Body of pancreas (tissue), 4 donors: ENCODE data around the gene ARHGEF37. TPM values are rescaled to one million over a fixed set of nuclear protein-coding genes. Genes with fewer than 3 reads are reported as not detected.

Experiments
- ATAC-seq: fragments of 150-250 bp; one replicate; pipeline ENCODE4 v1.9.1; 2016
- DNase-seq, 4 donors: peaks; one replicate each; pipeline ENCODE4 v3.0.0-alpha.2; 2019
- H3K27ac ChIP-seq, 4 donors: fragments of 200-600 bp; sonication (generic); 1 replicate in 3 of 4; 2 replicates in 1 of 4; pipeline versions ENCODE4 v1.5.1 to v1.6.1; 2016 to 2019; ENCODE audit warnings: mild to moderate bottlenecking in 1 of 4, mixed read lengths in 1 of 4, moderate library complexity in 1 of 4
- H3K27me3 ChIP-seq, 2 donors: fragments of 200-600 bp; sonication (generic); one replicate each; pipeline ENCODE4 v1.6.0; 2016; ENCODE audit warnings: mild to moderate bottlenecking in 1 of 2
- H3K36me3 ChIP-seq, 2 donors: fragments of 200-600 bp; sonication (generic); replicated peaks in 1 of 2; 2 replicates each; pipeline ENCODE4 v1.5.1; 2016; ENCODE audit warnings: low read depth in 2 of 2; ENCODE audit not compliant: insufficient read depth in 1 of 2
- H3K4me1 ChIP-seq: fragments of 200-600 bp; sonication (generic); one replicate; pipeline ENCODE4 v1.6.0; 2016
- H3K4me3 ChIP-seq, 2 donors: fragments of 200-600 bp; sonication (generic); 1 replicate in 1 of 2; 2 replicates in 1 of 2; pipeline ENCODE4 v1.5.1; 2016 to 2019
- H3K9me3 ChIP-seq, 3 donors: fragments of 200-600 bp; sonication (generic); 1 replicate in 2 of 3; 2 replicates in 1 of 3; pipeline ENCODE4 v1.5.1; 2016
- CTCF ChIP-seq, 7 experiments: fragments of 450-650 bp in 4 of 7; fragments of 200-600 bp in 3 of 7; sonication (generic) in 3 of 7; IDR thresholded peaks; one replicate each; pipeline ENCODE4 v1.5.1; 2016 to 2019; ENCODE audit warnings: antibody characterized with exemption in 7 of 7
- POLR2A ChIP-seq, 3 donors: fragments of 450-650 bp; IDR thresholded peaks; one replicate each; pipeline ENCODE4 v1.6.1; 2016; ENCODE audit warnings: antibody characterized with exemption in 3 of 3, mild to moderate bottlenecking in 2 of 3
- WGBS, 2 donors: methylation state at CpG; one replicate each; pipeline ENCODE4 v1.1.5; 2017; 5-methylcytosine and 5-hydroxymethylcytosine counted together
- intact Hi-C: fragments of 100-400 bp; cut with DNase I; formaldehyde crosslinking; loops from one replicate; pipeline ENCODE4 v1.15.1; 2023
- total RNA-seq, 2 donors: library from RNA; depleted of rRNA; stranded (reverse); fragments of >200 nt; gene quantifications; one replicate each; pipeline ENCODE4 v1.1.0, GENCODE V29; 2016

The ARHGEF37 gene
- total RNA-seq, 2 donors from 2014 or later = 5.9 to 14.0 TPM

GRCh38 chr5:149583394-149583793, 2.1 kb downstream of the ARHGEF37 start:
- H3K4me3 ChIP-seq = no peak overlapping the region
- TF ChIP-seq CTCF (IDR thresholded peaks at IDR 0.05) = no peak
- TF ChIP-seq POLR2A (IDR thresholded peaks at IDR 0.05) = peak in 1 of 3 donors; percentile 16
- intact Hi-C loops = no loop called here
- WGBS, 2 donors = 20 to 42% methylated on average over 1 of the region's 1 CpG
- H3K9me3 ChIP-seq = no peaks in the 10 kb centered on the region
- ATAC-seq (peak; percentile 57), DNase-seq (peak; percentile 64 to 81 (median 72))
- H3K27me3 ChIP-seq = no peaks in the 10 kb centered on the region
- H3K4me1 ChIP-seq = peaks cover 40% of the 10 kb centered on the region
- H3K36me3 ChIP-seq = no peaks in the 10 kb centered on the region
- H3K27ac ChIP-seq = peak overlapping the region in 3 of 4 donors; percentile 63 to 89 (median 71)

- Histone ChIP-seq H3K27me3 (no peaks in the 10 kb centered on the region), H3K27ac (peak overlapping the region in 2 of 4 donors; percentile 63 to 89), H3K9me3 (no peaks in the 10 kb centered on the region), H3K36me3 (no peaks in the 10 kb centered on the region), H3K4me1 (peaks cover 40% of the 10 kb centered on the region), H3K4me3 (no peak overlapping the region)
- ATAC-seq = no peak
- TF ChIP-seq CTCF (IDR thresholded peaks at IDR 0.05) (no peak), POLR2A (IDR thresholded peaks at IDR 0.05) (no peak)
- intact Hi-C loops = no loop called here
- WGBS, 2 donors = 68 to 69% methylated on average over 2 of the region's 2 CpGs
- DNase-seq = no peak
Observed at GRCh38 chr5:149584121-149584520, 2.8 kb downstream of the ARHGEF37 start.

GRCh38 chr5:149585910-149586309, 4.6 kb downstream of the ARHGEF37 start:
- H3K27ac ChIP-seq = no peak overlapping the region
- intact Hi-C loops = no loop called here
- no peak for TF ChIP-seq POLR2A (IDR thresholded peaks at IDR 0.05)
- no peak for TF ChIP-seq CTCF (IDR thresholded peaks at IDR 0.05)
- DNase-seq (no peak), ATAC-seq (no peak)
- H3K4me1 ChIP-seq = peaks cover 36% of the 10 kb centered on the region
- no peak overlapping the region for H3K4me3 ChIP-seq
- no peaks in the 10 kb centered on the region for H3K27me3 ChIP-seq
- no peaks in the 10 kb centered on the region for H3K36me3 ChIP-seq
- H3K9me3 ChIP-seq = no peaks in the 10 kb centered on the region

- no peaks in the 10 kb centered on the region for H3K36me3 ChIP-seq
- peaks cover 36% of the 10 kb centered on the region for H3K4me1 ChIP-seq
- intact Hi-C loops = no loop called here
- 25 to 55% methylated on average over 1 of the region's 1 CpG for WGBS, 2 donors
- ATAC-seq (no peak), DNase-seq (no peak)
- H3K4me3 ChIP-seq = no peak overlapping the region
- TF ChIP-seq CTCF (IDR thresholded peaks at IDR 0.05) = no peak
- no peak for TF ChIP-seq POLR2A (IDR thresholded peaks at IDR 0.05)
- H3K27me3 ChIP-seq = no peaks in the 10 kb centered on the region
- H3K9me3 ChIP-seq = no peaks in the 10 kb centered on the region
- H3K27ac ChIP-seq = peak overlapping the region in 1 of 4 donors; percentile 33
Observed at GRCh38 chr5:149586708-149587318, 5.5 kb downstream of the ARHGEF37 start.

- WGBS, 2 donors = 83 to 90% methylated on average over 1 of the region's 1 CpG
- H3K4me3 ChIP-seq = no peak overlapping the region
Observed at GRCh38 chr5:149588936-149589335, 7.6 kb downstream of the ARHGEF37 start.

More at GRCh38 chr5:149588936-149589335, 7.6 kb downstream of the ARHGEF37 start:
- no peaks in the 10 kb centered on the region for H3K36me3 ChIP-seq
- no peaks in the 10 kb centered on the region for H3K9me3 ChIP-seq
- peaks cover 24% of the 10 kb centered on the region for H3K4me1 ChIP-seq
- H3K27me3 ChIP-seq = no peaks in the 10 kb centered on the region
- DNase-seq (no peak), ATAC-seq (no peak)
- no peak for TF ChIP-seq POLR2A (IDR thresholded peaks at IDR 0.05)
- TF ChIP-seq CTCF (IDR thresholded peaks at IDR 0.05) = no peak
- no peak overlapping the region for H3K27ac ChIP-seq
- intact Hi-C loops = no loop called here
